SHP77 (cell line): ENCODE data around the gene OR52K1.

ENCODE experiments used
- DNase-seq, 2 experiments: peaks; one replicate each; lab custom pipeline; 2025; lab: John Stamatoyannopoulos, UW

The OR52K1 gene

DNA sequence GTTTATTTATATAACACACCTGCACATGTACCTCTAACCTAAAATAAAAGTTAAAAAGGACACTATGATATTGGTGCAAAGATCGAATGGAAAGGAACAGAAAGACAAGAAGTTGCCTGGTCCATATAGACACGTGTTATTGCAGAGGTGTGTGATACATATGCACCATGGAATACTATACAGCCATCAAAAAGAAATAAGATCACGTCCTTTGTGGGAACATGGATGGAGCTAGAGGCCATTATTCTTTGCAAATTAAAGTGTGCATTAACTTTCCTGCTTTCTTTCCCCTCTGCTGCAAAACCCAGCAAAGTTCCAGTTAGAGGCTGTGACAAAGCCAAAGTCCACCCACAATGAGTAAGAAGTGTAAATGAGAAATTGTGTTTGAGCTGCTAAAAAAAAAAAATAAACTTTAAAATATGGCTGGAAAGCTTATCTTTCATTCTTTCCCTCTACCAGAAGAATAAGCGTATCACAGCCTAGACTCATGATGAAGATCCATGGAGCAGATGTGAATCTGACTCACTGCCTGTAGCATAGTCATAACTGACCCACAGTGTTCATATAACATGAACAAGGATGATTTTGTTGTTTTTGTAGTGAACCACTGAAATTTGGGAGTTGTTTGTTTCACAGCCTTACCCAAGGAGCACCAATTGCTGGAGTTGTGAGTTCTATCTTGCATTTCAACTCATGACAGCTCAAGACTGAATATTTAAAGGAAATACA is 9.6 kb downstream of the OR52K1 start:
- no peak for DNase-seq

GRCh38 chr11:4493480-4493818 is 11.0 kb downstream of the OR52K1 start:
- DNase-seq: no peak

GRCh38 chr11:4495487-4495886 is 13.0 kb downstream of the OR52K1 start:
- DNase-seq: no peak

- DNase-seq: no peak
These were observed 13.5 kb downstream of the OR52K1 start for GRCh38 chr11:4495986-4496385.

DNA sequence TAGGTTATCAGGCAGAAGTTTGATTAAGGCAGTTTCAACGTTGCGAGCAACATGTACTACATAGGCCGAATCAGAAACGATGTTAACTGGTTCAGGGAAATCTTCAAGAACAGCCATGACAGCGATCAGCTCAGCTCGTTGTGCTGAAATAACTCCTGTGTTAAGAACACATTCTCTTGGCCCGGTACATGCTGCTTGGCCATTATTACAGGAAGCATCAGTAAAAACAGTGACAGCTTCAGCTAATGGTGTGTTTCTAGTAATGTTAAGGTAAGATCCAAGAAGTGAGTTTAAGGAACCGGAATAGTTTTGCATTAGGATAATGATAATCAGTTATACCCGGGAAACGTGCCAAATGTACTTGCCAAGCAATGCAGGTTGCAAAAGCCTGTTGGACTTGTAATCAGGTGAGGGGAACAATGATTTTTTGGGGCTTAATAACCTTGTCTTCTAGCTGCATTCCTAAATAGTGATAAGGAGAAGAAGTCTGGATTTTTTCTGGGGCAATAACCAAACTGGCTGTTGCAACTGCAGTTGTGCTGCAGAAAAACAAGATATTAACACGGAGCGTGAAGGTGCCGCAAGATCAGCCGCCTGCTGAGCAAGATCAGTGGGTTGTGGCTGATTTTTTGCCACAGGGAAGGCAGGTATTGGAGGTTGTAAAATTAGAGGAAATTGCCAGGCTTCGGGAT is 14.3 kb downstream of the OR52K1 start:
- DNase-seq: no peak

- no peak for DNase-seq
These were observed 26.4 kb downstream of the OR52K1 start for GRCh38 chr11:4508886-4509285.

GRCh38 chr11:4511282-4512245 is 29.1 kb downstream of the OR52K1 start:
- no peak for DNase-seq

DNA sequence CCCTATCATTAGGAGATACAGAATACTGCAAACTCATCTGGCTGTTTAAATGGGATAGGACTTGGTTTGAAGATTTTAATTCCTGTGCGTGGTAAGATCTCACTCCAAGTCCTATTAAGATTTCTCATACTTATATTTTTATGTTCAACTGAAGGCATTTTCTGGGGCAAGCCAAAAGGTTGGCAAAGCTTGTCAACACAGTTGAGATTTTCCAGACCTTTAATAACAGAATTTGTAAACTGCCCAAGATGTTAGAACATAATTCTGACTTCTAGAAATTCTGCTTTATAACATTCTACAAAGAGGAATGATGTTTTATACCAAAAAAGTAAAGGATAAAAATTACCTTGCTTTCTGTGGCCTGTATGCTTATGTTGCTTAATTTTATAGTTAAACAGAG is 31.8 kb downstream of the OR52K1 start:
- no peak for DNase-seq

GRCh38 chr11:4522339-4522738 is 39.9 kb downstream of the OR52K1 start:
- DNase-seq: no peak

DNA sequence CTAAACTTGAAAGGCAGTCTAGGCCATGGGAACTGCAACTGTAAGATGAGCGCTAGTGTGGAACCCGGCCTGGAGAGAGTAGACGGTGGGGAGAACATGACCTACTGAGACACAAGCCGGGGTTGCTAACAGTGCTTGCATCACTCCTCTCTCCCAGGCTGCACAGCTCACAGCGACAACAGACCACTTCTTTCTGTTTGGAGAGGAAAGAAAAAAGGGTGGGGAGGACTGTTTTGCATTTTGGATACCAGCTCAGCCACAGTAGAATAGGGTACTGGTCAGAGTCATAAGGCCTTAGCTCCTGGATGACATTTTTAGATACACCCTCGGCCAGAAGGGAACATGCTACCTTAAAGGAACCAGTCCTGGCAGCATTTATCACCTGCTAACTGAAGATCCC is 40.3 kb downstream of the OR52K1 start:
- no peak for DNase-seq

DNA sequence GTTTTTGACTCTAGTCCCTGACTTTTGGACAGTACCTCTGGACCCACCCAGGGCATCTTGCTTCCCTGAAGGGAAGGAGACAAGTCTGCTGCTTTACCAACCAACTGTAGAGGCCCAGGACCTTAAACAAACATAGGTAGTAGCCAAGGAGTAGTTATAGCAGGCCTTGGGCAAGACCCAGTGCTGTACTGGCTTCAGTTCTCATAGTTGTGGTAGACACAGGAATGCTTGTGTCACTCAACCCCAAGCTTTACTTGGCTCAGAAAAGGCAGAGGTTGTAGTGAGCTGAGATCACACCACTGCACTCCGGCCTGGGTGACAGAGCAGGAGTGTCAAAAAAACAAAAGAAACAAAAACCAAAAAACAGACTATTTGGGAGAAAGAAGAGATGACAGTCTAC is 41.2 kb downstream of the OR52K1 start:
- no peak for DNase-seq

- DNase-seq: no peak
These were observed 45.5 kb downstream of the OR52K1 start for GRCh38 chr11:4527926-4528325.

DNA sequence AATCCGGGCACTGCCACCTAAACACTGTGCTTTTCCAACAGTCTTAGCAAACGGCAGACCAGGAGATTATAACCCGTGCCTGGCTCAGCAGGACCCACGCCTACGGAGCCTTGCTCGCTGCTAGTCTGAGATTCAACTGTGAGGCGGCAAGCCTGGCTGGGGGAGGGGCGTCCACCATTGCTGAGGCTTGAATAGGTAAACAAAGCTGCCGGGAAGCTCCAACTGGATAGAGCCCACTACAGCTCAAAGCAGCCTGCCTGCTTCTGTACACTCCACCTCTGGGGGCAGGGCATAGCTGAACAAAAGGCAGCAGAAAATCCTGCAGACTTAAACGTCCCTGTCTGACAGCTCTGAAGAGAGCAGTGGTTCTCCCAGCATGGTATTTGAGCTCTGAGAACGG is 49.2 kb downstream of the OR52K1 start:
- DNase-seq: peak; percentile 46 to 75

GRCh38 chr11:4539603-4540219 is 57.3 kb downstream of the OR52K1 start:
- DNase-seq: peak; percentile 9 to 35

DNA sequence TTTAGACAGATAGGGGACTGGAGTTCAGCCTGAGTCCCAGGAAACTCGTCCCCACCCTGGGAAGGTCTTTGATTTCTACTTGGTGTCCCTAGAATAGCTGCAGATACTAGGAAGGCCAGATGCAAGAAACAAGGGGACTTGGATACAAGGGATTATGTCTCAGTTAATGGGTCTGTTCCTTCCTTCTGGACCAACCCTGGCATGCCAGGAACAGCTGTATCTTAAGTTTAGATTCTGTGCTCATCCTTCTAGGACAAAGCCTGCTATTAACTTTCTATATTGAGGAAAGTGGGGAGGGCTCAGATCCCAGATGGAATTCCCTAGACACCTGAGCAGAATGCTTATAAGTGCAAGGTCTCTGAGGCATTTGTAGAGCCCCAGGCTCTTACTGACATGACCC is 58.6 kb downstream of the OR52K1 start:
- DNase-seq: no peak
